Muscle layer of duodenum (tissue), 2 donors: ENCODE measurements around the gene ADAP1.
A peak's percentile ranks its signal among the peaks of the same experiment; 100 is the strongest.
"Not testable (repeated sequence)": the region's sequence is repeated elsewhere in the genome, so short reads cannot be mapped to it uniquely, and the experiment has no call there.

Source experiments
- H3K27ac ChIP-seq: one replicate; pipeline ENCODE4 v1.7.0; 2013; ENCODE audit warnings: mild to moderate bottlenecking, low read length
- H3K27me3 ChIP-seq: one replicate; pipeline ENCODE4 v1.7.0; 2013; ENCODE audit warnings: low read depth, mild to moderate bottlenecking, control low read depth, low read length
- H3K36me3 ChIP-seq, 2 donors: one replicate each; pipeline ENCODE4 v1.7.0; 2013; ENCODE audit warnings: low read length in 2 of 2, control low read depth in 1 of 2, mild to moderate bottlenecking in 1 of 2; ENCODE audit not compliant: insufficient read depth in 2 of 2, control insufficient read depth in 1 of 2
- H3K4me1 ChIP-seq, 2 donors: one replicate each; pipeline ENCODE4 v1.7.0; 2013; ENCODE audit warnings: low read length in 2 of 2, mild to moderate bottlenecking in 2 of 2, control low read depth in 1 of 2, moderate library complexity in 1 of 2; ENCODE audit not compliant: insufficient read depth in 2 of 2, control insufficient read depth in 1 of 2
- H3K4me3 ChIP-seq, 2 donors: one replicate each; pipeline ENCODE4 v1.7.0; 2013; ENCODE audit warnings: low read length in 2 of 2, low read depth in 1 of 2, mild to moderate bottlenecking in 1 of 2
- H3K9me3 ChIP-seq, 2 donors: one replicate each; pipeline ENCODE4 v1.7.0; 2013; ENCODE audit warnings: low read length in 2 of 2, control low read depth in 1 of 2, mild to moderate bottlenecking in 1 of 2; ENCODE audit not compliant: control insufficient read depth in 1 of 2
- donor health status: healthy.

ADAP1 gene

GRCh38 chr7:949021-949934 lies 5.2 kb downstream of the ADAP1 start:
- H3K27me3 ChIP-seq, result no peaks in the 10 kb centered on the region
- H3K36me3 ChIP-seq, result no peaks in the 10 kb centered on the region
- H3K9me3 ChIP-seq, result no peaks in the 10 kb centered on the region
- no peak overlapping the region for H3K4me3 ChIP-seq
- H3K27ac ChIP-seq, result no peak overlapping the region
- H3K4me1 ChIP-seq, result peaks cover 0 to 12% of the 10 kb centered on the region in 2 donors

DNA sequence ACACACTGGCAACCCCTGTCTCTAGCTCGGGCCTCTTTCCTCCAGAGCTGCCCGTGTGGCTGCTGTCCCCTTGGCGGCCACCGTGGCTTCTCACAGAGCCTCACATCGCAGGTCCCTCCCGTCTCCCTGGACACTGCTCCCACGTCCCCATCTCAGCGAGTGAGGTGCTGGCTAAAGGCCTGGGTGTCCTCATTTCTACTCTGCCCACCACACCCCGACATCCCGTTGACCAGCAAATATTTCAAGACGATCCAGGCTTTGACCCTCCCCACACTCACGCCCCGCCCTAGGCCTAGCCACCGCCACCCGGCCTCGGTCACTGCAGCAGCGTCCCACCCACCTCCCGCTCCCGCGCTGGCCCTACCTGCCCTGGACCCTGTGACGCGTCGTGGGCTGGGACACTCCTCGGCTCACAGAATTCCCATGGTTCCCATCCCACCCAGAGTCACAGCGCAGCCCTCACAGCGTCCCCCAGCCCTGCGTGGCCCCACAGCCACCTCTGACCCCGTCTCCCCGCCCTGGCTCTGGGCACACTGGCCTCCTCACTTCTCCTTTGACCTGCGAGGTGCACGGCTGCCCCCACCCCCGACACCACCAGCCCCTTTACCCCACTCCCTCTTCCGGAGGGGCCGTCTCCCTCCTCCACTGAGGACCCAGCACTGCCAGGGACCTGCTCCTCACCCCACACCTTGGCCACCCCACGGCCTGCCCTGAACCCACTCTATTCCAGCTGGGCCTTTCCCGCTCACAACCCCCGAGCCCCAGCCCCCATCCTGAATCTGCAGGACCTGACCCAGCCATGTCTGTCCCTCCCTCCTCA lies 6.9 kb downstream of the ADAP1 start:
- no peaks in the 10 kb centered on the region for H3K27me3 ChIP-seq
- no peaks in the 10 kb centered on the region for H3K36me3 ChIP-seq
- H3K4me1 ChIP-seq, result peaks cover 0 to 4% of the 10 kb centered on the region in 2 donors
- H3K9me3 ChIP-seq, result no peaks in the 10 kb centered on the region
- H3K4me3 ChIP-seq, result no peak overlapping the region
- H3K27ac ChIP-seq, result no peak overlapping the region

DNA sequence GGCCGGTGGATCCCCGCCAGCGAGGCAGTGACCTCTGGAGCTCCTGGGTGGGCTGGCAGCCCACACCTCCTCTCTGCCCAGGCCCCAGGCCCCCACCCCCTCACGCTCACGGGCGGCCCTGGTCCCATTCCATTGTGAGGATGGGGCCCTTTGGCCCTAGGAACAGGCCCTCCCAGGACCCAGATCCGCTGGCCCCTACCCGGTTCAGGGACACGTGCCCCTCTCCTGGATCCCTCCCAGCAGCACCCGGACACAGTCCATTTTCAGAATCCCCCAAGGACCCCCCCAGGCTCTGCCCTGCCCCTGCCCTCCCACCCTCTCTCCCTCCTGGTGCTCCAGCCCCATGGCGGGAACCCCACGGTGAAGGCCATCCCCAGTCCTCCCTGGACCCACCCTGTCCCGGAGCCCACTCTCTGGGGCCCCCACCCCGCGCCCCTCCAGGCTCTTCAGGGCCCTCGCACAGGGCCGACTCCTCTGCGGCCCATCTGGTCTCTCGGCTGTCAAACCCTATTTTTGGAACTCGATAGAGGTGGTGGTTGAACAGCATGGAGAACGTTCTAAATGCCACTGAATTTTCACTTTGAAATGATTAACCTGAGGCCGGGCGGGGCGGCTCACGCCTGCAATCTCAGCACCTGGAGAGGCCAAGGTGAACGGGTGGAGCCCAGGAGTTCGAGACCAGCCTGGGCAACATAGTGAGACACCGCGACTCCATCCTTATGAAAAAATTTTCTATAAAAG lies 8.1 kb downstream of the ADAP1 start:
- Histone ChIP-seq H3K4me1 (no peaks in the 10 kb centered on the region), H3K9me3 (no peaks in the 10 kb centered on the region), H3K4me3 (no peak overlapping the region), H3K27ac (peak overlapping the region; percentile 56), H3K27me3 (no peaks in the 10 kb centered on the region), H3K36me3 (no peaks in the 10 kb centered on the region)

- H3K4me1 ChIP-seq, result no peaks in the 10 kb centered on the region
- H3K9me3 ChIP-seq, result peaks cover 0 to 4% of the 10 kb centered on the region in 2 donors
- H3K27ac ChIP-seq, result peak overlapping the region; percentile 56
- H3K4me3 ChIP-seq, result no peak overlapping the region
- no peaks in the 10 kb centered on the region for H3K27me3 ChIP-seq
- no peaks in the 10 kb centered on the region for H3K36me3 ChIP-seq
These were observed 8.8 kb downstream of the ADAP1 start for GRCh38 chr7:945556-946255.

DNA sequence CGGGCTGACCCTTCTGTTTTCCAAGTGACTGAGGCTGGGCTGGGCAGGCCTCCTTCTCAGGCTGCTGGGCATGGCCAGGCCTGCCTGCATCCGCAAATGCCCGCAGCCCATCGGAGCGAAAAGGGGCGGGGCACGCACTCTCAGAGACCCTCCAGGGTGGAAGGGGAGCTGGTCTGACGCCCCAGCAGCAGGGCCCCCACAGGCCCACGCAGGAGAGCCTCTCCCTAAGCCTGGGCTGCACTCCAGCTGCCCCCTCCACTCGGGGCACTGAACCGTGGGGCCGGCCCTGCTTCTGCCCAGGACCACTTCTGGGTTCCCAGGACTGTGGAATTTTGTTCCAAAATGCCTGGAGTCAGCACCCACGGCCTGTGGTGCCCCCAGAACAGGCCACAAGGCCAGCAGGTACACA lies 9.3 kb downstream of the ADAP1 start:
- Histone ChIP-seq H3K9me3 (peaks cover 0 to 4% of the 10 kb centered on the region in 2 donors), H3K27ac (peak overlapping the region; percentile 8), H3K4me1 (no peaks in the 10 kb centered on the region), H3K36me3 (no peaks in the 10 kb centered on the region), H3K4me3 (no peak overlapping the region), H3K27me3 (no peaks in the 10 kb centered on the region)

DNA sequence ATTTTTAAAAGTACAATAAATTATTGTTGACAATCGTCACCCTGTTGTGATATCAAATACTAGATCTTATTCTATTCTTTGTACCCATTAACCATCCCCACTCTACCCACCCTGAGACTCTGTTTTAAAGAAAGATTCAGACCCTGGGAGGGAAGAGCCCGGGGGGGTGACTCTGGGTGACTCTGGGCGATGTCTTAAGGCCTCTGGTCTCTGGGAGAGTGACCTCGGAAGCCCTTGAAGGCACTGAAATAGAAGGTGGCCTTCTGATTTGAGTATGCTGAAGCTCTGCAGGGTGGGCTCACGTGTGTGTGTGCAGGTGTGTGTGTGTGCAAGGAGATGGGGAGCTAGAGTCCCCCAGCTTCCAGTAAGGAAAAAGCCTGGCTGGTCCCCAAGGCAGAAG lies 9.7 kb downstream of the ADAP1 start:
- Histone ChIP-seq H3K9me3 (peaks cover 0 to 4% of the 10 kb centered on the region in 2 donors), H3K27me3 (no peaks in the 10 kb centered on the region), H3K27ac (peak overlapping the region; percentile 8), H3K4me1 (no peaks in the 10 kb centered on the region), H3K4me3 (no peak overlapping the region), H3K36me3 (no peaks in the 10 kb centered on the region)

- not testable (repeated sequence) for H3K27ac ChIP-seq, H3K27me3 ChIP-seq, H3K36me3 ChIP-seq, H3K4me1 ChIP-seq, H3K4me3 ChIP-seq, H3K9me3 ChIP-seq
These were observed 10.7 kb downstream of the ADAP1 start for GRCh38 chr7:943793-944192.

GRCh38 chr7:940599-941408 lies 13.7 kb downstream of the ADAP1 start:
- H3K4me1 ChIP-seq, result no peaks in the 10 kb centered on the region
- H3K4me3 ChIP-seq, result no peak overlapping the region
- no peaks in the 10 kb centered on the region for H3K27me3 ChIP-seq
- H3K27ac ChIP-seq, result no peak overlapping the region
- H3K9me3 ChIP-seq, result peaks cover 0 to 4% of the 10 kb centered on the region in 2 donors
- no peaks in the 10 kb centered on the region for H3K36me3 ChIP-seq

GRCh38 chr7:939843-940242 lies 14.6 kb downstream of the ADAP1 start:
- Histone ChIP-seq H3K4me3 (no peak overlapping the region), H3K9me3 (peaks cover 0 to 4% of the 10 kb centered on the region in 2 donors), H3K36me3 (no peaks in the 10 kb centered on the region), H3K4me1 (no peaks in the 10 kb centered on the region), H3K27ac (no peak overlapping the region), H3K27me3 (no peaks in the 10 kb centered on the region)

- no peaks in the 10 kb centered on the region for H3K27me3 ChIP-seq
- H3K27ac ChIP-seq, result no peak overlapping the region
- peaks cover 0 to 4% of the 10 kb centered on the region in 2 donors for H3K9me3 ChIP-seq
- H3K4me1 ChIP-seq, result no peaks in the 10 kb centered on the region
- H3K4me3 ChIP-seq, result no peak overlapping the region
- no peaks in the 10 kb centered on the region for H3K36me3 ChIP-seq
These were observed 15.8 kb downstream of the ADAP1 start for GRCh38 chr7:938546-939185.
